Endothelial cell of umbilical vein (primary cell): ENCODE data around the gene TTC34. TPM values are rescaled to one million over a fixed set of nuclear protein-coding genes. Genes with fewer than 3 reads are reported as not detected.
A peak's percentile ranks its signal among the peaks of the same experiment; 100 is the strongest.

ENCODE experiments used
- BruUV-seq: library from RNA; stranded (reverse); fragments of 400-500 nt; replicated peaks from 2 replicates; lab custom pipeline; 2021; lab: Mats Ljungman, UMichigan
- CTCF ChIA-PET: fragments of 300-600, 350-600 bp; sonication (Branson Sonifier 250); formaldehyde crosslinking; loops from one replicate; lab custom pipeline; 2021; ENCODE audit warnings: antibody characterized with exemption, inconsistent platforms; lab: Charles Lee
- POLR2A ChIA-PET: fragments of 300-600, 350-600 bp; sonication (Branson Sonifier 250); formaldehyde crosslinking; loops from one replicate; lab custom pipeline; 2021; ENCODE audit warnings: antibody characterized with exemption, inconsistent platforms; lab: Charles Lee
- DNase-seq: peaks from one replicate; pipeline ENCODE4 v3.0.0-alpha.2; 2011; ENCODE audit warnings: low read depth, low spot score
- FAIRE-seq: peaks from 2 replicates; lab custom pipeline; 2011; peaks lifted over from hg19 to GRCh38; lab: Jason Lieb, UNC
- H2AFZ ChIP-seq: 2 replicates; pipeline ENCODE4 v1.6.0; 2012; ENCODE audit warnings: low read depth, low read length, control low read depth, inconsistent platforms
- H3K27ac ChIP-seq: 2 replicates; pipeline ENCODE4 v1.5.1; 2011; ENCODE audit warnings: low read depth, mild to moderate bottlenecking, control low read depth, low read length, moderate library complexity; ENCODE audit not compliant: insufficient read depth
- H3K27me3 ChIP-seq, 2 experiments: 2 replicates each; pipeline versions ENCODE4 v1.6.0 to v1.6.1; 2011; ENCODE audit warnings: low read length in 2 of 2, mixed read lengths in 1 of 2; ENCODE audit not compliant: control insufficient read depth in 2 of 2, insufficient read depth in 2 of 2
- H3K36me3 ChIP-seq, 2 experiments: 2 replicates in 1 of 2; 3 replicates in 1 of 2; pipeline ENCODE4 v1.5.1; 2011; ENCODE audit warnings: low read length in 2 of 2, mild to moderate bottlenecking in 1 of 2, moderate library complexity in 1 of 2; ENCODE audit not compliant: control insufficient read depth in 2 of 2, insufficient read depth in 2 of 2; ENCODE audit errors: extremely low read depth in 1 of 2
- H3K4me1 ChIP-seq: 3 replicates; pipeline ENCODE4 v1.5.1; 2011; ENCODE audit warnings: mild to moderate bottlenecking, low read length; ENCODE audit not compliant: control insufficient read depth, insufficient read depth; ENCODE audit errors: extremely low read depth
- H3K4me2 ChIP-seq: 2 replicates; pipeline ENCODE4 v1.6.1; 2011; ENCODE audit warnings: low read length, control low read depth, mixed read lengths; ENCODE audit not compliant: insufficient read depth
- H3K4me3 ChIP-seq, 3 experiments: fragments of 200-600 bp in 1 of 3; sonication (generic), shearing (Covaris generic) in 1 of 3; replicated peaks in 1 of 3; 2 replicates each; pipeline ENCODE4 v1.5.1; 2011 to 2016; ENCODE audit warnings: control low read depth in 3 of 3, low read length in 3 of 3, mild to moderate bottlenecking in 2 of 3, inconsistent platforms in 1 of 3, low read depth in 1 of 3, moderate library complexity in 1 of 3; ENCODE audit not compliant: insufficient read depth in 1 of 3
- H3K79me2 ChIP-seq: 2 replicates; pipeline ENCODE4 v1.6.0; 2012; ENCODE audit warnings: low read length, inconsistent platforms; ENCODE audit not compliant: control insufficient read depth, insufficient read depth
- H3K9ac ChIP-seq: replicated peaks from 2 replicates; pipeline ENCODE3; 2011; ENCODE audit warnings: low read length, control low read depth; ENCODE audit not compliant: insufficient read depth; ENCODE audit errors: extremely low read depth
- H3K9me1 ChIP-seq: replicated peaks from 3 replicates; pipeline ENCODE4 v1.6.0; 2011; ENCODE audit warnings: mild to moderate bottlenecking, low read length; ENCODE audit not compliant: control insufficient read depth, insufficient read depth; ENCODE audit errors: extremely low read depth
- H3K9me3 ChIP-seq: replicated peaks from 2 replicates; pipeline ENCODE4 v1.5.1; 2012; ENCODE audit warnings: low read length, inconsistent platforms; ENCODE audit not compliant: control insufficient read depth, insufficient read depth
- H4K20me1 ChIP-seq: replicated peaks from 2 replicates; pipeline ENCODE3; 2011; ENCODE audit warnings: mild to moderate bottlenecking, low read length; ENCODE audit not compliant: control insufficient read depth, insufficient read depth; ENCODE audit errors: extremely low read depth
- EZH2 ChIP-seq: IDR thresholded peaks from 2 replicates; pipeline ENCODE4 v1.6.1; 2012; ENCODE audit warnings: borderline replicate concordance, low read depth, mild to moderate bottlenecking, moderate library complexity, low read length, inconsistent platforms; ENCODE audit not compliant: severe bottlenecking
- FOS ChIP-seq: IDR thresholded peaks from 2 replicates; pipeline ENCODE4 v1.6.1; 2011; ENCODE audit warnings: mild to moderate bottlenecking, low read length, moderate library complexity, borderline replicate concordance; ENCODE audit not compliant: insufficient read depth
- GATA2 ChIP-seq: IDR thresholded peaks from 2 replicates; pipeline ENCODE4 v1.7.0; 2011; ENCODE audit warnings: low read depth, mild to moderate bottlenecking, moderate library complexity, mixed read lengths, low read length; ENCODE audit not compliant: insufficient read length, insufficient read depth
- JUN ChIP-seq: IDR thresholded peaks from 2 replicates; pipeline ENCODE4 v1.6.1; 2011; ENCODE audit warnings: borderline replicate concordance, low read depth; ENCODE audit not compliant: insufficient read length, insufficient read depth
- MYC ChIP-seq: IDR thresholded peaks from one replicate; pipeline ENCODE4 v1.6.1; 2011; ENCODE audit warnings: mild to moderate bottlenecking, low read depth, low read length
- POLR2A ChIP-seq: IDR thresholded peaks from 2 replicates; pipeline ENCODE4 v1.6.1; 2012; ENCODE audit warnings: low read depth, mild to moderate bottlenecking, control low read depth, low read length
- POLR2AphosphoS5 ChIP-seq: IDR thresholded peaks from 2 replicates; pipeline ENCODE4 v1.6.1; 2012; ENCODE audit warnings: low read depth, mild to moderate bottlenecking, control low read depth, low read length, moderate library complexity; ENCODE audit not compliant: insufficient read depth
- dilution Hi-C: fragments of 300-500 bp; cut with MboI; formaldehyde crosslinking; loops from one replicate; pipeline ENCODE4 v1.15.0; 2019; ENCODE audit warnings: low sequenced_read_pairs; ENCODE audit not compliant: extremely low pct_ligation_motif_present
- intact Hi-C: fragments of 100-400 bp; cut with micrococcal nuclease; formaldehyde crosslinking; loops from one replicate; pipeline ENCODE4 v1.10.0; 2022
- polyA plus RNA-seq, 4 experiments: library from polyadenylated mRNA; depleted of rRNA in 3 of 4; stranded (reverse) in 3 of 4; unstranded in 1 of 4; fragments of >200 nt; gene quantifications; 2 replicates each; pipeline versions ENCODE4 v1.2.1 to v1.2.3, GENCODE V29; 2011 to 2012; ENCODE audit warnings: missing spikeins in 1 of 4
- total RNA-seq: library from RNA; stranded (reverse); gene quantifications from 2 replicates; pipeline ENCODE4 v1.2.3, GENCODE V29; 2021
- TF ChIP-seq, protein P1 (sequence below), 2 donors: IDR thresholded peaks; 1 replicate in 1 of 2; 2 replicates in 1 of 2; pipeline ENCODE4 v1.5.1; 2011; ENCODE audit warnings: low read length in 2 of 2, mild to moderate bottlenecking in 2 of 2, moderate library complexity in 2 of 2, control low read depth in 1 of 2, inconsistent platforms in 1 of 2, low read depth in 1 of 2; ENCODE audit not compliant: insufficient read depth in 1 of 2; ENCODE audit errors: extremely low read depth in 1 of 2
- TF ChIP-seq, protein P2 (sequence below): IDR thresholded peaks from 2 replicates; pipeline ENCODE4 v1.6.1; 2011; ENCODE audit not compliant: insufficient read depth, insufficient read length

TTC34 gene
- total and polyA plus RNA-seq, 2 donors (not counting 3 experiments of a cell fraction or from before 2014, with no cell fraction given) = 0.08 to 0.77 TPM

GRCh38 chr1:2642560-2643413, 158.7 kb downstream of the TTC34 start:
- H3K36me3 ChIP-seq = no peaks in the 10 kb centered on the region

More at GRCh38 chr1:2642560-2643413, 158.7 kb downstream of the TTC34 start:
- DNase-seq (peak; percentile 89), FAIRE-seq (peak; percentile 93)
- Histone ChIP-seq H3K4me1 (peaks cover 8% of the 10 kb centered on the region), H3K4me3 (peak overlapping the region; percentile 55 to 87 (median 60)), H3K9me3 (no peaks in the 10 kb centered on the region), H4K20me1 (no peaks in the 10 kb centered on the region), H3K79me2 (no peaks in the 10 kb centered on the region), H3K9ac (peak overlapping the region; percentile 86), H3K27ac (peak overlapping the region; percentile 79), H3K9me1 (no peaks in the 10 kb centered on the region), H3K27me3 (no peaks in the 10 kb centered on the region), H2AFZ (peak overlapping the region; percentile 99), H3K4me2 (peak overlapping the region; percentile 87)
- ChIA-PET POLR2A (no interaction called here), CTCF (no interaction called here)
- intact Hi-C loops (loop anchor here (1.0 to 10.0 kb wide), 7 partner anchors 56 to 772 kb away; partner anchors contain the start of genes PANK4, PRXL2B and TNFRSF14), dilution Hi-C loops (no loop called here)
- TF ChIP-seq, protein P1, sequence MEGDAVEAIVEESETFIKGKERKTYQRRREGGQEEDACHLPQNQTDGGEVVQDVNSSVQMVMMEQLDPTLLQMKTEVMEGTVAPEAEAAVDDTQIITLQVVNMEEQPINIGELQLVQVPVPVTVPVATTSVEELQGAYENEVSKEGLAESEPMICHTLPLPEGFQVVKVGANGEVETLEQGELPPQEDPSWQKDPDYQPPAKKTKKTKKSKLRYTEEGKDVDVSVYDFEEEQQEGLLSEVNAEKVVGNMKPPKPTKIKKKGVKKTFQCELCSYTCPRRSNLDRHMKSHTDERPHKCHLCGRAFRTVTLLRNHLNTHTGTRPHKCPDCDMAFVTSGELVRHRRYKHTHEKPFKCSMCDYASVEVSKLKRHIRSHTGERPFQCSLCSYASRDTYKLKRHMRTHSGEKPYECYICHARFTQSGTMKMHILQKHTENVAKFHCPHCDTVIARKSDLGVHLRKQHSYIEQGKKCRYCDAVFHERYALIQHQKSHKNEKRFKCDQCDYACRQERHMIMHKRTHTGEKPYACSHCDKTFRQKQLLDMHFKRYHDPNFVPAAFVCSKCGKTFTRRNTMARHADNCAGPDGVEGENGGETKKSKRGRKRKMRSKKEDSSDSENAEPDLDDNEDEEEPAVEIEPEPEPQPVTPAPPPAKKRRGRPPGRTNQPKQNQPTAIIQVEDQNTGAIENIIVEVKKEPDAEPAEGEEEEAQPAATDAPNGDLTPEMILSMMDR (IDR thresholded peaks at IDR 0.05; ENCODE audit: extremely low read depth in 1 of 2, insufficient read depth in 1 of 2, low read depth in 1 of 2, low read length in 2 of 2) = peak in 1 of 2 donors; percentile 21
- peak; percentile 68 for TF ChIP-seq POLR2A
- TF ChIP-seq FOS = peak; percentile 4
- TF ChIP-seq GATA2 = no peak
- no peak for TF ChIP-seq MYC
- TF ChIP-seq, protein P2, sequence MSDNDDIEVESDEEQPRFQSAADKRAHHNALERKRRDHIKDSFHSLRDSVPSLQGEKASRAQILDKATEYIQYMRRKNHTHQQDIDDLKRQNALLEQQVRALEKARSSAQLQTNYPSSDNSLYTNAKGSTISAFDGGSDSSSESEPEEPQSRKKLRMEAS = peak; percentile 9
- peak; percentile 73 for TF ChIP-seq POLR2AphosphoS5
- no peak for TF ChIP-seq EZH2
- TF ChIP-seq JUN = no peak
- no TSS peak for BruUV-seq
